Measurements from ENCODE around the gene CDH23. TPM values are rescaled to one million over a fixed set of nuclear protein-coding genes. Genes with fewer than 3 reads are reported as not detected.

The CDH23 gene
- total RNA-seq, 1 experiment from 2014 or later, result 0.02 TPM

- ChIA-PET POLR2A (no interaction called here), CTCF (no interaction called here)
- no TSS peak for BruUV-seq (replicated peaks)
- DNase-seq (ENCODE audit: unreplicated experiment), result no peak
- intact Hi-C loops (cut with micrococcal nuclease), result no loop called here
- Mint-ChIP-seq H3K4me3 (ENCODE audit: unreplicated experiment) (no peak overlapping the region), H3K4me1 (ENCODE audit: insufficient read depth, unreplicated experiment) (no peaks in the 10 kb centered on the region), H3K36me3 (ENCODE audit: insufficient read depth, unreplicated experiment) (no peaks in the 10 kb centered on the region), H3K9me3 (ENCODE audit: unreplicated experiment) (no peaks in the 10 kb centered on the region), H3K27me3 (ENCODE audit: insufficient read depth, unreplicated experiment) (peaks cover 49% of the 10 kb centered on the region), H3K27ac (ENCODE audit: low read depth, unreplicated experiment) (no peak overlapping the region)
- no peak for TF ChIP-seq CTCF (IDR thresholded peaks at IDR 0.05; ENCODE audit: unreplicated experiment)
Measured at GRCh38 chr10:71449026-71449425, 52.3 kb downstream of the CDH23 start.

- H3K9me3 Mint-ChIP-seq (ENCODE audit: unreplicated experiment), result no peaks in the 10 kb centered on the region
- H3K27me3 Mint-ChIP-seq (ENCODE audit: insufficient read depth, unreplicated experiment), result peaks cover 63% of the 10 kb centered on the region
- H3K4me1 Mint-ChIP-seq (ENCODE audit: insufficient read depth, unreplicated experiment), result no peaks in the 10 kb centered on the region
- TF ChIP-seq CTCF (IDR thresholded peaks at IDR 0.05; ENCODE audit: unreplicated experiment), result no peak
- no peak for DNase-seq (ENCODE audit: unreplicated experiment)
- no TSS peak for BruUV-seq (replicated peaks)
- intact Hi-C loops (cut with micrococcal nuclease), result no loop called here
- H3K4me3 Mint-ChIP-seq (ENCODE audit: unreplicated experiment), result no peak overlapping the region
- H3K36me3 Mint-ChIP-seq (ENCODE audit: insufficient read depth, unreplicated experiment), result no peaks in the 10 kb centered on the region
- H3K27ac Mint-ChIP-seq (ENCODE audit: low read depth, unreplicated experiment), result no peak overlapping the region
- ChIA-PET CTCF (interaction anchor here (0.6 kb wide), 1 partner anchor 47 kb away, joined by 3 read pairs; no protein-coding TSS in a partner anchor), POLR2A (no interaction called here)
Measured at GRCh38 chr10:71451754-71452153, 55.0 kb downstream of the CDH23 start.

- BruUV-seq (replicated peaks), result no TSS peak
- DNase-seq (ENCODE audit: unreplicated experiment), result no peak
- no peaks in the 10 kb centered on the region for H3K36me3 Mint-ChIP-seq (ENCODE audit: insufficient read depth, unreplicated experiment)
- no peaks in the 10 kb centered on the region for H3K4me1 Mint-ChIP-seq (ENCODE audit: insufficient read depth, unreplicated experiment)
- H3K27me3 Mint-ChIP-seq (ENCODE audit: insufficient read depth, unreplicated experiment), result peaks cover 77% of the 10 kb centered on the region
- TF ChIP-seq CTCF (IDR thresholded peaks at IDR 0.05; ENCODE audit: unreplicated experiment), result no peak
- intact Hi-C loops (cut with micrococcal nuclease), result no loop called here
- ChIA-PET POLR2A (no interaction called here), CTCF (interaction anchor here (0.6 to 1.1 kb wide), 3 partner anchors 12 to 244 kb away, joined by 3 read pairs; no protein-coding TSS in a partner anchor)
- H3K4me3 Mint-ChIP-seq (ENCODE audit: unreplicated experiment), result no peak overlapping the region
- no peaks in the 10 kb centered on the region for H3K9me3 Mint-ChIP-seq (ENCODE audit: unreplicated experiment)
- no peak overlapping the region for H3K27ac Mint-ChIP-seq (ENCODE audit: low read depth, unreplicated experiment)
Measured at GRCh38 chr10:71453186-71453585, 56.5 kb downstream of the CDH23 start.

GRCh38 chr10:71454347-71454746 is 57.6 kb downstream of the CDH23 start:
- H3K4me3 Mint-ChIP-seq (ENCODE audit: unreplicated experiment), result no peak overlapping the region
- H3K9me3 Mint-ChIP-seq (ENCODE audit: unreplicated experiment), result no peaks in the 10 kb centered on the region
- H3K36me3 Mint-ChIP-seq (ENCODE audit: insufficient read depth, unreplicated experiment), result no peaks in the 10 kb centered on the region
- peaks cover 82% of the 10 kb centered on the region for H3K27me3 Mint-ChIP-seq (ENCODE audit: insufficient read depth, unreplicated experiment)
- intact Hi-C loops (cut with micrococcal nuclease), result no loop called here
- no peak overlapping the region for H3K27ac Mint-ChIP-seq (ENCODE audit: low read depth, unreplicated experiment)
- no peak for TF ChIP-seq CTCF (IDR thresholded peaks at IDR 0.05; ENCODE audit: unreplicated experiment)
- BruUV-seq (replicated peaks), result no TSS peak
- H3K4me1 Mint-ChIP-seq (ENCODE audit: insufficient read depth, unreplicated experiment), result no peaks in the 10 kb centered on the region
- no peak for DNase-seq (ENCODE audit: unreplicated experiment)
- ChIA-PET CTCF (interaction anchor here (1.1 kb wide), 1 partner anchor 245 kb away, joined by 3 read pairs; no protein-coding TSS in a partner anchor), POLR2A (interaction anchor here (1.1 kb wide), 1 partner anchor 64 kb away, joined by 6 read pairs; no protein-coding TSS in a partner anchor)
